IPS-20b (cell line): Measurements from ENCODE around the gene PDE6A.

Experiments
- H3K27ac ChIP-seq: one replicate; pipeline ENCODE4 v1.5.1; 2013; ENCODE audit warnings: low read length
- H3K27me3 ChIP-seq: 2 replicates; pipeline ENCODE4 v1.6.1; 2013; ENCODE audit warnings: mild to moderate bottlenecking, low read length, inconsistent platforms; ENCODE audit not compliant: insufficient read depth
- H3K36me3 ChIP-seq: 2 replicates; pipeline ENCODE4 v1.6.1; 2013; ENCODE audit warnings: low read depth, mild to moderate bottlenecking, inconsistent platforms, low read length, moderate library complexity; ENCODE audit not compliant: insufficient read depth
- H3K4me1 ChIP-seq: 2 replicates; pipeline ENCODE4 v1.6.1; 2013; ENCODE audit warnings: mild to moderate bottlenecking, control low read depth, inconsistent platforms, low read length, moderate library complexity; ENCODE audit not compliant: insufficient read depth
- H3K4me3 ChIP-seq: 2 replicates; pipeline ENCODE4 v1.5.1; 2013; ENCODE audit warnings: mild to moderate bottlenecking, low read length, inconsistent platforms
- H3K9ac ChIP-seq: 2 replicates; pipeline ENCODE4 v1.6.1; 2013; ENCODE audit warnings: low read depth, mild to moderate bottlenecking, inconsistent platforms, low read length, moderate library complexity
- H3K9me3 ChIP-seq: 2 replicates; pipeline ENCODE4 v1.6.1; 2013; ENCODE audit warnings: mild to moderate bottlenecking, low read depth, low read length, inconsistent platforms; ENCODE audit not compliant: insufficient read depth

PDE6A gene

DNA sequence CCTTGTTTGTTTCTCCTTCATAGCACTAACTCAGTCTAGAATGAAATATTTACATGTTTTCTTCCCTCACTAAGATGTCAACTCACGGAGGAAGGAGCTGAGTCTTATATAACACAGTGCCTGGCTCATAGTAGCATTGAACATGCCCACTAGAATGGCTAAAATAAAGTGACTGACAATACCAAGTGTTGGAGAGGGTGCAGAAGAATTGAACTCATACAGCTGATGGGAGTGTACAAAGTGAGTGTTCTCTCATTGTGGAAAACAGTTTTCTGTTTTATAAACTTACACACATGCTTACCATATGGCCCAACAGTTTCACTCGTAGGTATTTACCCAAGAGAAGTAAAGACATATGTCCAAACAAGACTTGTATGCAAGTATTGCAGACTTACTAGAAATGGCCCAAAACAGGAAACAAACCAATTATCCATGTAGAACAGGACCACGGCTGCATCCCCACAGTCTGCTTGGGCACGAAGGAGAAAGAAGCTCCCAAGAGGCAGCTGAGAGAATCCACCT is 127.0 kb downstream of the PDE6A start:
- no peak overlapping the region for H3K9ac ChIP-seq
- H3K27me3 ChIP-seq = no peaks in the 10 kb centered on the region
- H3K9me3 ChIP-seq = no peaks in the 10 kb centered on the region
- no peaks in the 10 kb centered on the region for H3K36me3 ChIP-seq
- no peak overlapping the region for H3K27ac ChIP-seq
- H3K4me1 ChIP-seq = no peaks in the 10 kb centered on the region; the same call in 1 of the 2 replicates
- H3K4me3 ChIP-seq = no peak overlapping the region

DNA sequence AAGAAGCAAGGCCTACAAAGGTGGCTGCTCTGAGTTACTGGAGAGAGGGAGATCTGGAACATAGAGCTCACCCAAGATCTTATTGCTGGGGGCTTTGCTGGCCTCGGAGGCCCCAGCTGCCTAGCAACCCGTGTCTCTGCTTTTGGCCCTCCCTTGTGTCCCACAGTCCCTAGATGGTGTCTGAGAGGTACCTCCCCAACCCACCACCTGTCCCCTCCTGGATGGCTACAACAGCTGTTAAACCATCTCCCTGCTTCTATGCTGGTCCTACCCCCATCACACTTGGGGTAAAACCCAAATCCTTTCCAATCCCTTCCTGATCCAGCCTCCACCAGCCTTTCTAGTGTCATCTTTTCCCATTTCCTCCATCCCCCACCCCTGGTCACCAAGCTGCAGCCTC is 127.9 kb downstream of the PDE6A start:
- no peaks in the 10 kb centered on the region for H3K9me3 ChIP-seq
- H3K9ac ChIP-seq = no peak overlapping the region
- H3K27me3 ChIP-seq = no peaks in the 10 kb centered on the region
- no peaks in the 10 kb centered on the region for H3K36me3 ChIP-seq
- no peaks in the 10 kb centered on the region; the same call in 1 of the 2 replicates for H3K4me1 ChIP-seq
- no peak overlapping the region for H3K4me3 ChIP-seq
- no peak overlapping the region for H3K27ac ChIP-seq

DNA sequence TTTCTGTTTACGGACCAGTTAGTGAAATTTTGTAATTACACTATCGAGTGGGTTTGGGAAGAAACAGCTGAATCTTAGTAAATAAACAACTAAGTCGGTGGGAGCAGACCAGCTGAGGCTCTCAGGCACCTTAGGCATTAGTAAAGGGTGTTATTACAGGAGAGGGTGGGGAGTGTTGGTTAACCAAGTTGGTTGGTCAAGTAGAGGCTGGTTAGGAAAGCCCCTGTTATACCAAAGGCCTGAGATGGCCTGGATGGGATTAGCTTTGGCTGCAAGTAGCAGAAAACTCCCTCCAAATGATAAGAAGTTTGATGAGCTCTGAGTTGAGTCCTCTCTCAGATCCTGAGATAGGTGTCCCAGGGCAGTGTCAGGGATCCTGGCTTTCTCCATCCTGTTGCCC is 133.1 kb downstream of the PDE6A start:
- H3K27ac ChIP-seq = no peak overlapping the region
- H3K9me3 ChIP-seq = no peaks in the 10 kb centered on the region
- H3K4me3 ChIP-seq = no peak overlapping the region
- peaks cover 8% of the 10 kb centered on the region for H3K4me1 ChIP-seq
- no peaks in the 10 kb centered on the region for H3K27me3 ChIP-seq
- H3K36me3 ChIP-seq = no peaks in the 10 kb centered on the region
- H3K9ac ChIP-seq = no peak overlapping the region

DNA sequence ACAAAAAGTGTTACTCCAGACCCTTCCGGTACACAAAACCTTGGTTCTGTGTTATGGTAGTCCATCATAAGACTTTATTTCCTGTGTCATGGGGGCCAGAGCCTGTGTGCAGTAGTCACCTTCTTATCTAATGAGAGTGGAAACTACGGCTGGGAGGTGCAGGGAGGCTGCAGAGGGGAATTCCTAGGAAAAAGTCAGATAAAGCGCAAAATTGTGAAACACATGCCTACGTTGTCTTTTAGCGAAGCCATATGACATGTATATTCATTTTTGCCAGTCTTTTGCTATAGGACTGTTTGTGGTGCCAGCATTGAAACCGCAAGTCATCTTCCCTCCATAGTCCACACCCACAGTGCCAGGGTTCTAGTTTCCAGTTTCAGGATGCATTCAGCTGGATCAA is 133.7 kb downstream of the PDE6A start:
- no peaks in the 10 kb centered on the region for H3K27me3 ChIP-seq
- no peaks in the 10 kb centered on the region for H3K36me3 ChIP-seq
- H3K4me3 ChIP-seq = no peak overlapping the region
- peaks cover 10% of the 10 kb centered on the region for H3K4me1 ChIP-seq
- no peaks in the 10 kb centered on the region for H3K9me3 ChIP-seq
- no peak overlapping the region for H3K27ac ChIP-seq
- no peak overlapping the region for H3K9ac ChIP-seq

DNA sequence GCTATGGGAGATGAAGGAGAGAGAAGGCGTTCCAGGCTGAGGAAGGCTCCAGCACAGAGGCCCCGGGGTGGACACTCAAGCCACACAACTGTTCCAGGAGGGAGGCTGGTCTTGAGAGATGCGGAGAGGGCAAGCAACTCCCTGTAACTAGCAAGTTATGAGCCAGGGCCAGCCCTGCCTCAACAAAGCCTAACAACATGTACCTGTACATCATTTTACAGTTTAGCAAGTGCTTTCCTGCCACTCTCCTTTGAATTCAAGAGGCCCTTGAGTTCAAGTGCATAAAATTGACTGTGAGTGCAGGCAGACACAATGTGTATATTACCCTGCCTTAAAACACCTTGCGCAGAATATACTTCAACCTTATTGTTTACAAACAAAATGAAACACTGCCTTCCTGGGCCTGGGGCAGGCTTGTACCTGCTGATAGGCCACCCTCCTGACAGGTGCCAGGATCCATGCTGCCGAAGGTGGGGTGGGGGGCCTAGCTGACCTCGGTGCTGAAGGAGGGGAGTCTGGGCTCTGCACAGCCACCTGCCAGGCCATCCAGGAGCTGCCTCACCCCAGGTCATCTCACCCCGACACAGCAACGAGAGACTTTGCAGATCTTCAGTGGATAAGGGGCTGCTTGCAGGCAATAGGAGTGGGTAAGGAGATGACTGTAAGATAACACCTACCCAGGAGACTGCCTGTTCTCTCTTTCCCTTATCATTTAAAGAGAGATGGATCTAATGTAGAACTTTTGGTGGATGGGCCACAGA is 134.5 kb downstream of the PDE6A start:
- Histone ChIP-seq H3K27me3 (no peaks in the 10 kb centered on the region), H3K36me3 (no peaks in the 10 kb centered on the region), H3K4me3 (no peak overlapping the region), H3K9ac (no peak overlapping the region), H3K27ac (no peak overlapping the region), H3K9me3 (no peaks in the 10 kb centered on the region), H3K4me1 (peaks cover 13% of the 10 kb centered on the region)

DNA sequence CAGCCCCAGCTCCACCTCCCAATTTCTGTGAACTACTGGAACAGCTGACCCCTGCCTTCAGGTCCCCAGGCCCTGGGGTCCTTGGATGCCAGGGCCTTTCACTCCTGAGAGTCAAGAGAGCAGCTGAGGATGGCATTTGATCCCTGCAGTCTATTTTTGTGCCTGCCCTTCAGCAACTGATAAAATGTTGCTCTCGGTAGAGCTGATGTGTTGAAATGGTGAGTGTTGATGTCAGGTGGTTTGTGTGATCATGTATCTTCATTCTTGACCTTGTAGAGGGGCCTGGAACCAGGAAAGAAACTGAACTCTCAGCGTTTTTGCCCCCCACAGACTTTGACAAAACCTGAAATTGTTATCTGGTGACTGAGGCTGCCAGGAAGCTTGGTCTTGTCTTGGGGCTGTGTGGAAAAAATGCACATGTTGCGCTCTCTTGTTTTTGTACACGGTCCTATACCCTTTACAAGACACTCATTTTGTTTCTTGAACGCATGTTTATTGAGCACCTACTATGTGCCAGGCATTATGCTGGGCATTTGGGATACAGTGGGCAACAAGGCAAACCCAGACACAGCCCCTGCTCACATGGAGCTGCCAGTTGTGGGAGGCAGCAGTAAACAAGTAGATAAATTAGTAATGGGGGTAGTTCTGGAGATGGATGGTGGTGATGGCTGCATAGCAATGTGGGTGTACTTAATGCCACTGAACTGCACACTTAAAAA is 136.2 kb downstream of the PDE6A start:
- no peak overlapping the region for H3K27ac ChIP-seq
- H3K4me3 ChIP-seq = no peak overlapping the region
- H3K9ac ChIP-seq = no peak overlapping the region
- H3K4me1 ChIP-seq = peaks cover 13% of the 10 kb centered on the region
- no peaks in the 10 kb centered on the region for H3K9me3 ChIP-seq
- H3K36me3 ChIP-seq = no peaks in the 10 kb centered on the region
- no peaks in the 10 kb centered on the region for H3K27me3 ChIP-seq
